Renal cortical epithelial cell (primary cell): ENCODE data around the gene ZBTB16. TPM values are rescaled to one million over a fixed set of nuclear protein-coding genes. Genes with fewer than 3 reads are reported as not detected.

Experiments used
- DNase-seq: peaks from one replicate; pipeline ENCODE4 v3.0.0-alpha.2; 2011; ENCODE audit warnings: low read depth
- total RNA-seq: library from RNA; depleted of rRNA; stranded (reverse); fragments of >200 nt; gene quantifications from 2 replicates; pipeline ENCODE4 v1.2.3, GENCODE V29; 2014

The ZBTB16 gene
- total RNA-seq, 1 donor from 2014 or later: 53.7 TPM

DNA sequence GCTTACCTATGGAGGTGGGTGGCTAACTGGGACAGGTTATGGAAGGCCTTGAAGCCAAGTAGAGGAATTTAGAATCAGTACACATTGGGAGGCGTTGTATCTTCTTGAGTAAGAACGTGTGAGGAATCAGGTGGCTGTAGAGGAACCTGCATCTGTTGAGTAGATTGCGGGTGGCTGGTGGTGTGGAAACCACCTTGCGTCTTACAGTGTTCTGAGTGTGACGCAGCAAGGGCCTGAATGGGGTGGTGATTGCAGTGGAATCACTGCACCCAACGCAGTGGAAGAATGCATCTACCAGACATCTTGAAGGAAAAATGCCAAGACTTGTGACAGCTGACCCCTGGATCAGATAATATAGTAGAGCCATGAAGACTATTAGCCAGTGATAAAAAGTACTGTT lies 125.9 kb downstream of the ZBTB16 start:
- DNase-seq: no peak

DNA sequence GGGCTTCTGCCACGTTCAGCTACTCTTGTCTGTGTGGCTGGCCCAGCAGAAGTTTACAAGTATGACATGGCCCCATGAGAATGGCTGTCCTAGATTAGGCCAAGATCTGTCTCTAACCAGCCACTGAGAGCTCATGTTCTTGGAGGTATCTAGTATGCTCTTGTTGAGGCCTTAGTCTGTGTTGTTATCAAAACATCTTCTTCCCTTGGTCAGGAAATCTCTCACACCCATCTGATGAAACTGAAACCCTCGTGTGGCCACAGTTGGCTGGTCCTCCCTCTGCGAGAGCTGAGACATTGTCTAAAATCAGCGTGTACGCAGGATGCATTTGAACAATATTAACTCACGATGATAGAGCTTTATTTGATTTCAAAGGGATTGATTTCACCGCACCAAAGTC lies 127.7 kb downstream of the ZBTB16 start:
- DNase-seq: no peak

DNA sequence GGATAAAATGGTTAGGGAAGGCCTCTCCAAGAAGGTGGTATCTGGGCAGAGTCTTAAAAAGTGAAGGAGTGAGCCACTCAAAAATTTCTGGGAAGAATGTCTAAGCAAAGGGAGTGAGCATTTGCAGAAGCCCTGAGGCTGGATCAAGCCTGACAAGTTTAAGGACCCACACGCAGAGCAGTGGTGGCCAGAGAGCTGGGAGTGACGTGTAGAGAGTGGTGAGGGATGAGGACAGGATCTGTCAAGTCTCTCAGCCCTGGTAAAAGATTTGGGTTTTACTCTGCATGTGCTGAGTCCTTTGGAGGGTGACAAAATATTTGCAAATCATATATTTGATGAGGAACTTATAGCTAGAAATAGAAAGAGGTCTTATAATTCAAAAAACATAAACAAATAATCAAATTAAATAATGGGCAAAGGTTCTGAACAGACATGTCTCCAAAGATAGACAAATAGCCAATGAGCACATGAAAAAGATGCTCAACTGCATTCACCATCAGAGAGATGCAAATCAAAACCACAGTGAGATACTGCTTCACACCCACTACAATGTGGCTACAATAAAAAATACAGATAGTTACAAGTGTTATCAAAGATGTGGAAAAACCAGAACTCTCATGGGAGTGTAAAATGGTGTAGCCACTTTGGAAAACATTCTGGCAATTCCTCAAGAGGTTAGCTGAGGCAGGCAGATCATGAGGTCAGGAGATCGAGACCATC lies 129.5 kb downstream of the ZBTB16 start:
- no peak for DNase-seq

DNA sequence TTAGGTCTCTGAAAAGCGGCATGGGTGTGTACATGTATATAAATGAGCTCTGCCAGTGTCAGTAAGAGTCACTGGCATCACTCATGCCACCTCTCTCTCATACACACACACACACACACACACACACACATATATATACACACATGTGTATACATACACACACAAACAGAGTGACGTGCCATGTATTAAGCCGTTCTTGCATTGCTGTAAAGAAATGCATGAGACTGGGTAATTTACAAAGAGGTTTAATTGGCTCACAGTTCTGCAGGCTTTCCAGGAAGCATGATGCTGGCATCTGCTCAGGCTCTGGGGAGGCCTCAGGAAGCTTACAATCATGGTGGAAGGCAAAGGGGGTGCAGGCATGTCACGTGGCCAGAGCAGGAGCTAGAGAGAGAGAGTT lies 131.1 kb downstream of the ZBTB16 start:
- DNase-seq: no peak

DNA sequence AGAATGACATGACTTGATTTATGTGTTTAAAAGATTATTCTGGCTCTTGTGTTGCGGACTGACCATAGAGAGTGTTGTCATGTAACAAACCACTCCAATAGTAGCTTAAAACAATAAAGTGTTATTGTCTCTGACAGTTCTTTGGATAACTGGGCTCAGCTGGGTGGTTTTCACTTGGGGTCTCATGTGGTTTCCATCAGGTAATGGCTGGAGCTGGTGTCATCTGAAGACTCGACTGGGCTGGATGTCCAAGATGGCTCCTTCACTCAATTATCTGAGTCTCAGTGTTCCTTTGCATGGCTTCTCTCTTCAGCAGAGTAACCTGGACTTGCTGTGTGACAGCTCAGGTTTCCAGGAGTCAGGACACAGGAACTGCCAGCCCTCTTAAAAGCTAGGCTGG lies 132.4 kb downstream of the ZBTB16 start:
- DNase-seq: no peak

DNA sequence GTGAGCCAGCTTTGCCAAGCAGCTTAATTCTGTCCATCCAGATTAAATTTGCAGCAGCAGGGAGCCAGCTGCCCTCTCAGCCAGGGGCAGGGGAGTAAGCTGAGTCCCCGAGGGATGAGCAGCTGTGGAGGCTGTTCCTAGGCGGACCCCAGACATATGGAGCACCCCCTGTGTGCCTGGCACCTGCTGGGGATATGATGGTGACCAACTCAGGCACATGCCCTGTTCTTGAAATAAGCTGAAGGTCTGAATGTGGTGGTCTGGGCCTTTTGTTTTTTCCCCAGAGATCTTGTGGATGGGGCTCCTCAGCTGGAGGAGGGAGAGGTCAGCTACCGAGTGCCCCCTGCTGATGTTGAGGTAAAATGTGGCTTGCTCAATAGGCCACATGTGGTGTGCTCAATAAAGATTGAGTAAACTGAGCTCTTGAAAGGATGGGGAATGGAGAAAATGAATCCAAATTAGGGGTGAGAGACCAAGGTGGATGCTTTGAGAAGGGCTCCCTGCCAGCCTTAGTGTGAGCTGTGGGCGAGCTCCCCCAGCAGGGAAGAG lies 133.4 kb downstream of the ZBTB16 start:
- DNase-seq: no peak

DNA sequence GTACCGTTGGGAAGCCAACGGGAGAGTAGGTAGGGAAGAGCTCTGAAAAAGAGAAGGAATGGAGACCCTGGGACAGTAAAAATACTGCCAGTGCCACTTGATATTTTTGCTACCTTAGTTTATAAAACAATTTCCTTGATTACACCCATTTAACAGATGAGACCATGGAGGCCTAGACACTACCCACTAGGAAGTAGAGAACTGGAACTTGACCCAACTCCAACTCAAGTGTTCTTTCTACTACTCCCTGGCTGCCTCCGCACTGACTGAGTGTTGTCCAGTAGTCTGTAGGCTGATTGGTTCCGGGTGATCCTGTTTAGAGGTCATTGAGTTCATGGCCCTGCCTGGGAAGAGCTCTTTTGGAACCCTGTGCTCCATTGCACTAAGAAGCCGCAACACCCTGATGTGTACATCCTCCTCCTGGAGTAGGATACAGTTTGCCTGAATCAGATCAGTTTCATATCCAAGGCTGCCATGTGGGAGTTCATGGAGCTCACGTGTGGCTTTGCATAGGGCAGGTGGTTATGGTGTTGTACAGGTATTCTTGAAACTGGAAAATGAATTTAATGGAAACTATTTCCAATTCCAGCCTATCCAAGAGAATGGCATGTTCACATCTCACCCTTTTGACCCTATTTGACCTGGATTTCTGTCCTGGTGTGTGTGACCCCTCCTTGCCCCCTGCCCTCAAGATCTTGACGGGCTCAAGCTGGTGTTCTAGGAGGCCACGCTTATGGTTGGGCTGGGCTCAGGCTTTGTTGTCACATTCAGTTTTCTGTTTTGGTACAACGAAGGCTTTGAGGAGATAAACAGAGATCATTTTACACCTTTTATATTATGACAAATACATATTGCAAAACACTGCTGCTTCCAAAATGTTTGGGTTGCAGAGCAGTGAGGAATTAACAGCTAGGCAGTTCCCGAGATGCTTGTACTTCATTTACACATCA lies 134.5 kb downstream of the ZBTB16 start:
- no peak for DNase-seq

DNA sequence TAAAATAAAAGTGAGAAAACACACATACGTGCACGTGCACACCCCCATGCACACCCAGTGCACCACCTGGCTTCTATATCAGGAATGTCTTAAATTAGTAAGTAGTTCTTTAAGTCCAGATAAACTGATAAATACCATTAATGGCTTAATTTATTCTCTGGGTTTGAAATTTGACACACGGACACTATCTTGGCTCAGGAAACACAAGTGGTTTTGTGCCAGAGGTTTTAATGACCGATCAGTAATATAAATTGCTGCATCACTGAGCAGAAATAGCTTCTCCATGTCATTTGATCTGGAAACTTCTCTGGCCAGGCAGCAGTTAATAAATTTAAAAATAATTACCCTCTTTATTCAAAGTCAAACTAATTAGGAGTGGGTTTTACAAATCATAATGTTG lies 135.2 kb downstream of the ZBTB16 start:
- DNase-seq: no peak

DNA sequence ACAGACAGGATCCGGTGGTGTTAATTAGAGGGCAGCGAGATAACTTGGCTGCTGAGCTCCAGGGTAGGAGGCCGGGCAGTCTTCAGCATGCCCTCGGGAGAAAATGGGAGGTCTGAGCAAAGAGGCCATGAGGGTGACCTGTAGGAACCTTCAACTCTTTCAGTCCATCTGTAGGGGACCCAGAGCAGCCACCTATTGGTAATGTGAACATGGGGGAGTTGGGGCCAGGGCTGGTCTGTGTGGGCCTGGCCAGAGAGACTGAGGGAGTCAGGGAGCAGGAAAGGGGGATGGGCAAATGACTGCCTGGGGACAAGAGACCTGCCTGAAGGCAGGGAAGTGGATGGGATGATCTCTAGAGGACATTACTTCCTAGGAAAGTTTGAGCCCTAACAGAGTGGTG lies 135.6 kb downstream of the ZBTB16 start:
- DNase-seq: no peak

DNA sequence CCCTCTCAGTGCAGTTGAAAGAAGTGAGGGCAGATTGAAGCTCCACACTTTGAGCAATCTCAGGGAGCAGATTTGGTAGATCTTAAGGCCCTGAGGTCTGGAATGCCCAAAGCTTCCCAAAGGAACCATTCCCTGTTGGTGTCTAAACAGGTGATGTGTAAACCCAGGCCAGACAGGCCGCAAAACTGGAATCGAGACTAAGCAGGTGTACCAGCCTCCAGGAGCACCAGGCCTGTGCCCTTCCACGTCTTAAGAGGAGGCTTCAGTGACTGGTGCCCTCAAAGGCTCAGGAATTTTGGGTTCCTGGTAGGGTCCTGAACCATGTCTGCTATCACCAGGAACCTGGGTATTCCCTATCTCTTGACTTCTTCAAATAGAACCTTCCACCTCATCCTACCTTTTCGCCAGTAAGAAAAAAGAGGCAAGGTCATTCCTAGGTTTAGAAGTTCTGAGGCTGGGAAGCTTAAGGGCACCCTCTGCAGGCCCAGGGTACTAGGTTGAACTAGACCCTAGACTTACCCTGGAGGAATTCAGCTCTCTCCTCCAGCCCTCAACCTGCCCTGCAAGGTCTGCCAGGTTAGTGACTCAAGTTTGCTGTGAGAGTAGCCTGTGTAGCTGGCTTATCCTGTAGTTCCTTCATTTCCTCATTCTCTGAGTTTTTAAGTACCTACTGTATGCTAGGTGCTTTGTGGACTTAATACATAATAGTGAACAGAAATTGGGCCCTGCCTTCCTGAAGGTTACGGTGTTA lies 136.6 kb downstream of the ZBTB16 start:
- DNase-seq: peak; percentile 87

DNA sequence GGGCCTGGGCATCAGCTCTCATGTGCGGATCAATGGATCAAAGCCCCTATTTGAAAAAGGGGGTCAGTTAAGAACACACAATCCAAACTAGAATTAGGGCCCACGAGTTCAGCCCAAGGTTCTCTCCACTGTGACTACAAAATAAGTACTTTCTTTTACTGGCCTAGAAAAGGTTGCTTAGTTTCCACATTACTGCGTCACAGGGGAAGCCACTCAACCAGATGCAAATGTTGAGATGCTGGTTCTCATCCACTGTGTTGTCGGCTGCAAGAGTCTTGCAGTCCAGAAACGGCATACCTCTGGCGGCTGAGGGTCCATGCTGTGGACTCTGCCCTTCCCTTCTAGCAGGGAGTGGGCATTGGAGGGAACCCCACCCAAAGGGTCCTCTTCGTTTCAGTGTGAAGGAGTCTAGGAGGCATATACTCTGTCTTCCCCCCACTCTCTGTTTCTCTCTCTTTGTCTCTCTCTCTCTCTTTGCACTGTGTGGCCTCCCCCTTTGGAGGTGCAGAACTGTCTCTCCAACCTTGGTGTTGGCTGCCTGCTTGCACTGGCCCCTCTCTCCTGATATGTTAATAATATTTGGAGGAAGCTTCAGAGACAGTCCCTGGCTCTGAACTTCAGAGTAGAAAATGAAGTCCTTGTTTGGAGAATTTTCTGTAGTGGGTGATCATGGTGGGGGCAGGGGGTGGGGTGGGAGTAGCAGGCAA lies 137.6 kb downstream of the ZBTB16 start:
- DNase-seq: no peak

DNA sequence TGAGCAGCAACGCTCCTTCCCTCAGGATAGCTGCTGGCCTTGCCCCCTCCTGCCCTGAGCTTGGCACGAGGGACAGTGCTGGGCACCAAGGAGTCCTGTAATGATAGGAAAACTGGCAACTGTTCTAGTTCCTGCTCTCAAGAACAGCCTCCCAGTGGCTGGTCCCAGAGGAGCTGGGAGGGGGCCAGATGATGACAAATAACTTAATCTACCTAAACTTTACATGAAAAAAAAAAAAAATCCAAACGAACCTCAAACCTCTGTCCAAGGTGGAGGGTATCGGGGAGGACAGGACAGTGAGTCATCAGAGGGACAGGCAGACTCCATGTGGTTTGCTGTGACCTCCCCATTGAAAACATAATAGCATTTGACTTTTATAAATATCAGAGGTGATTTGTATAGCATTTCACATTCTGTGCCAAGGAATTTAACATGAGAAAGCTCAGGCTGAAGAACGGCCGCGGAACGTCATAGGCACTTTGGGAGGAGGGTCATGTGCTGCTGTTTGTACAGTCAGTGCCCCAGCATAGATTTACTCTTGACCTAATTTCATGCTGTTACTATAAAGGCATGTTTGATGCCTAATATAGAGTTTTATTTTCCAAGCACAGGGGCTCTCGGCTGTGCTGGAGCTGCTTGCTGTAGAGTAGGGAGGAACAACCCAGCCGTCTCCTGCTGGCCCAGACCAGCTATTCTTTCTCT lies 138.4 kb downstream of the ZBTB16 start:
- peak; percentile 81 for DNase-seq

DNA sequence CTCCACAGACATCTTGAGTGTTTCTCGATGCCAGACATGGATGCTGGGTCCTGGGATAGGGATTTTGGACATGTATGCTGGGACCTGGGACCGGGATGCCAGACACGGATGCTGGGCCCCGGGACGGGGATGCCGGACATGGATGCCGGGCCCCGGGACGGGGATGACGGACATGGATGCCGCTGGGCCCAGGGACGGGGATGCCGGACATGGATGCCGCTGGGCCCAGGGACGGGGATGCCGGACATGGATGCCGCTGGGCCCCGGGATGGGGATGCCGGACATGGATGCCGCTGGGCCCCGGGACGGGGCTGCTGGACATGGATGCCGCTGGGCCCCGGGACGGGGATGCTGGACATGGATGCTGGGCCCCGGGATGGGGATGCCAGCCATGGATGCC lies 139.5 kb downstream of the ZBTB16 start:
- DNase-seq: no peak

DNA sequence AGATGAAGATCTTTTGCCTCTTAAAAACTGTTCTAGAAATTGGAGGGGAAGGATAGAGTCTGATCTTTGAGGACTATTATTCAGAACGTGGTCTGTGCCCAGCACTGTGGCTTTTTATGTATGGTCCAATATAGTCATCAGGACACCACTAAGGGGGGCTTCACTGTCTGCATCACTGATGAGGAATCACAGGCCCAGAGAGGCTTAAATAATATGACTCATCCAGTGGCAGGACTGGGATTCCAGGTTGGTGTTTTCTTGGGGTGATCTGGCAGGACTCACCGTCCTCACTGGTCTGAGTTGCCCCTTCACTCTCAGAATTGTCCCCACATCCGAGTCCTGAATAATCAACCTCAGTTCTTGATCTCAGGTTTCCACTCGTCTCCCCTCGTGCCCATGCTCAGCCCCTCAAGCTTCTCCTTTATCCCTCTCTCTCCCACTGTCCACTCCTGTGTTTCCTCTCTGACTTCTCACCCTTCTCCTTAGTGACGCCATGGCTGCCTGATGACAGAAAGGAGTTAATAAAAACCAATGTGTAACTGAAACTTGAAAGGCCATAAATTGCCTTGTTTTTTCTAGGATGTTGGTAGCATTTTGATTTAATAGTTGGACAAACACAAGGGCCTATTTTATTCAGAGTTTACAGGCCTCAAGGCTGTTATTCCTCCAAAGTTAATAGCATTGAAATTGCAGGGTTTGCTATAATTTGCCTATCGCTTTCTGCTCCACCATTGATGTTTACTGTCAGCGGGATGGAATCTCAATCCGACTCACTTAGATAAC lies 141.0 kb downstream of the ZBTB16 start:
- DNase-seq: no peak

DNA sequence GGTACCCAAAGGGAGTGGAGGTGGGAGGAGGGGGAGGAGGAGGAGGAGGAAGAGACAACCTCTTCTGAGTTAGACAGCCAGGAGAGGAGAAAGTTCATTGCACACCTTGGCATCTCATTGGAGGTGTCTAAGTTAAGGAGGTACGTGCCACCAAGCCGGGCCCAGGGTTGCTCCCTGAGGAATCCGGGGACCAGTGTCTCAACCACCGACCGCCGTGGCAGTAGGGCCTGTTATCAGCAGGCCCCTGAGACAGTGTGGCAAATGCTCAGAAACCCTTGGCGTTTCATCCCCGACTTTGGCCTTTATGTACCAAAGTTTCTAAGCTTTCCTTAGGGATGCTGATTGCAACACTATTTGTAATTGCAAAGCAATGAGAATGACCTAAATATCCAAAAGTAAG lies 141.7 kb downstream of the ZBTB16 start:
- DNase-seq: no peak

DNA sequence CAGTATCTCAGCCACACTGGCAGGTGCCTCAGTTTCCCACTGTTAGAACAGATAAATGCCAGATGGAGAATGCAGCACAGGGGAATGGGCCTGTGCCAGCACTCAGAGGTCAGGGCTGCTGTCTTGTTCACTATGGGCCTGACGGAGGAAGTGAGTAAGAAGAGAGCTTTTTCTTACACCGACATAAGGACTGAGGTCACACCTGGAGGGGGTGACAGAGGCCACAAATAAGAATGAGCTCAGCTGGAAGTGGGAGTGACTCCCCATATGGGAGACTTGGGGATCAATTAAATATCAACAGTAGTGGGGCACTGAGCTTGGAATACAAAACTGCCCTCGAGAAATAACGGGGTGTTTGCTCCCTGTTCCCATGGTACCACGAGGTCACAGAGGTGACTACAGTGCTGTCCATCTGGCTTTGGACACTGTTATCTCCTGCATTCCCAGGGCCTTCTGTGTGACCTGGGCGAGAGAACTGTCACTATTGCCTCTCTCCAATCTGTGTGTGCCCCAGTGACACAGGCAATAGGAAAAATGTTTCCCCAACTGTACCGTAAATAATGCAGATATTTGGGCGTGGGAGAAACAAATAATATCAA lies 142.6 kb downstream of the ZBTB16 start:
- no peak for DNase-seq

DNA sequence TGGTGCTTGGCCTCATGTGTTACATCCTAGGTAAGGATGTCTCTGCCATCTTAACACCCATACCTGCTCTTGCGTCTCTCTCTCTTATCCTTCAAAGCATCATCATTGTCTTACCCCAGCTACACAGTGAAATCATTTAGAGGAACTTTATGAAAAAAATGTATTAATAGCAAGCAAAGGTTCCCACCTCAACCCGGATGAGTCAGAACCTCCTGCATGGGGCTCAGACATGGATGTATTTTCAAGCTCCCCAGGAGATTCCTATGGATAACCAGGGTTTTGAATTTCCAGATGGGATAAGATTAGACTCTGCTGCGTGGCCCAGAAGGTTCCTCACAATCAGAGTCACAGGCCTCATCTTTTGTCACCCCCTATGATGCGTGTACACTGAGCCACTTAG lies 147.6 kb downstream of the ZBTB16 start:
- DNase-seq: no peak

DNA sequence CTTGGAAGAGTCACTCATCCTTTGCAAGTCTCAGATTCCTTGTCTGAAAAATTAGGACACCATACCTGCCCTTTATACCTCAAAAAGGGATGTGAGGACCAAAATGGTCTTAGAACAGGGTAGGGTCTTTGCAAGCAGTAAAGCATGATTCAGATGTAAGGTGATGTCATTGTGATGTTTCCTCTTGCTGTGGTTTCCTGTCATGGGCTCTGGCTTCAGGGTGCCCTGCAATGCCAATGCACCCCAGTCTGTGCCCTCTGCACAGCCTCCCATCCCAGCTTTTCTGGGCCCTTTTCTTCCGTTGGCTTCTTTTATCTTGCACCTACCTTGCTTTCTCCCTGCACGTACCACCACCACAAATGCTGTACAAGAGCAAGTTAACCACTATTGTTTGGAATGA lies 148.9 kb downstream of the ZBTB16 start:
- DNase-seq: peak; percentile 31

DNA sequence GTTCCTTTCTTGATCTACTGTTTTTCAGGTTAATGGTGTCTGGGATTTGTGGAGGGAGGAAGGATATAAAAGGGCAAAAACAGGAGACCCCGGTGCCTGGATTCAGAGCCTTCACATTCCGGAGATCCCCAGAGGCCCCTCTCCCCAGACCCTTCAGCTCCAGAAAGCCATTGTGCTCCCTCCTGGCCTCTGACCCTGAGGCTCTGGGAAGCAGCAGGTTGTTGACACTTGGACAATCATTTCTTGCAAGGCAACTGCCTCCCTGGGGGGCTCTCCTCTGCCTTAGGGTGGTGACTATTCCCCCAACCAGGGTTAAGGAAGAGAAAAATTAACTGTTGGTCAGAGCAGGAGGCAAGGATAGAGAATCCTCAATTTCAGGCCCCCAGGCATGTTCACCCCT lies 149.8 kb downstream of the ZBTB16 start:
- no peak for DNase-seq

DNA sequence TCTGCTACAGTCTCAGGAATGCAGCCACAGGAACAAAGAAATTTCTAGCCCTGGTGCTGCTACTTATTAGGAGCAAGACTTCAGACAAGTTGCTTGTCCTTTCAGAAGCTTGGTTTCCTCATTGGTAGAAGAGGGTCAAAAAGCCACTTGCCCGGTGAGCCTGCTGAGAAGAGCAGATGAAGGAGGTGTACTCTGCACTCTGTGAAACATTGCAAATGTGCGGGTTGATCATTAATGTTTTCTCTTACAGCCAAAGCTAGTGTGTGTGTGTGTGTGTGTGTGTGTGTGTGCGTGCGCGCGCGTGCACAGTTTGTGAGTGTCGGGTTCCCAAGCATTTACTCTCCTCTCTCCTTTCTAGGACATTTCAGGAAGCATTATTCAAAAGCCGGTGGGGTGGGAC lies 150.4 kb downstream of the ZBTB16 start:
- DNase-seq: peak; percentile 91
